ENCODE data around the gene DIO1. TPM values are rescaled to one million over a fixed set of nuclear protein-coding genes. Genes with fewer than 3 reads are reported as not detected.

Gene DIO1
- total RNA-seq (2013), result 0.04 TPM
- polyA plus RNA-seq (under 1 TPM in 2 of 3 donors, not detected in 1; 0.22 to 0.73 TPM), polyA minus RNA-seq (not detected in 2 replicates), total RNA-seq (0 to 1.2 (median 0.17) reads per million in 11 experiments)

DNA sequence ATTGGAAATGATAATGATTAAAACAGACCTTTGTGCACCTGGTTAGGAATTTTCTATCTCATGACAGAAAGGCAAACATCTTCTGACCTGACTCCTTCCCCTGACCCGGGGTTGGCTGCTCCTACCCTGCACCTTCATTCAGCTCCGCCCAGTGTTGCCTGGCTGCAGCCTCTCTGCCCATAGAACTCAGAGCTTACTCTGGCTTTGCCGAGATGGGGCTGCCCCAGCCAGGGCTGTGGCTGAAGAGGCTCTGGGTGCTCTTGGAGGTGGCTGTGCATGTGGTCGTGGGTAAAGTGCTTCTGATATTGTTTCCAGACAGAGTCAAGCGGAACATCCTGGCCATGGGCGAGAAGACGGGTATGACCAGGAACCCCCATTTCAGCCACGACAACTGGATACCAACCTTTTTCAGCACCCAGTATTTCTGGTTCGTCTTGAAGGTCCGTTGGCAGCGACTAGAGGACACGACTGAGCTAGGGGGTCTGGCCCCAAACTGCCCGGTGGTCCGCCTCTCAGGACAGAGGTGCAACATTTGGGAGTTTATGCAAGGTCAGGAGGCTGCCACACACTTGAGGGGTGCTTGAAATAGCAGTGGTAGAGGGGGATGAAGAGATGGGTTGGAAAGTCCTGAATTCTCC is at the start of gene DIO1:
Gene DIO1, plus strand, starts transcription at position 189 of the 638 bp plus-strand sequence. Its CDS starts 24 bp downstream, at position 213.
- H3K9ac ChIP-seq (ENCODE audit: insufficient read depth, low read length, poor library complexity, severe bottlenecking), result no peak within 1 kb of the TSS
- intact Hi-C loops (cut with micrococcal nuclease), result loop anchor here in 1 of 2 donors (5.0 to 10.0 kb wide), 2 partner anchors 57 to 161 kb away; partner anchors contain the start of genes NDC1, TCEANC2 and TMEM59
- Mint-ChIP-seq H3K4me3 (peak within 1 kb of the TSS; percentile 63 to 84), H3K27ac (peak within 1 kb of the TSS; percentile 80 to 95 (median 91)), H3K27me3 (ENCODE audit: low read depth in 3 of 3) (peaks cover 0 to 2% (median 2%) of the 10 kb centered on the region in 3 donors), H3K9me3 (no peaks in the 10 kb centered on the region), H3K36me3 (no peaks in the 10 kb centered on the region), H3K4me1 (peaks cover 38% of the 10 kb centered on the region)
- H2AFZ ChIP-seq (ENCODE audit: insufficient read depth, low read depth, low read length, poor library complexity, severe bottlenecking), result peak within 1 kb of the TSS; percentile 39
- H3K4me2 ChIP-seq (replicated peaks; ENCODE audit: extremely low read depth, low read length, poor library complexity, severe bottlenecking), result peak within 1 kb of the TSS; percentile 57
- H3K4me3 ChIP-seq (replicated peaks in 1 of 3; ENCODE audit: low read depth in 2 of 3, low read length in 3 of 3), result peak within 1 kb of the TSS in 1 of 3 experiments; percentile 18
- H3K36me3 ChIP-seq (replicated peaks in 1 of 2; ENCODE audit: control insufficient read depth in 1 of 2, insufficient read depth in 2 of 2, low read length in 2 of 2), result no peaks in the 10 kb centered on the region
- no peaks in the 10 kb centered on the region for H3K79me2 ChIP-seq (ENCODE audit: insufficient read depth, low read length)
- DNase-seq, result no peak
- H3K27me3 ChIP-seq (ENCODE audit: control insufficient read depth in 2 of 2, insufficient read depth in 2 of 2, low read length in 2 of 2), result no peaks in the 10 kb centered on the region
- peak within 1 kb of the TSS; percentile 80 to 81 for H3K27ac ChIP-seq (ENCODE audit: low read depth in 1 of 2, low read length in 2 of 2)
- 92% methylated on average over 5 of the region's 14 CpGs for WGBS (ENCODE audit: insufficient coverage)
- no peaks in the 10 kb centered on the region for H4K20me1 ChIP-seq (ENCODE audit: insufficient read depth, low read length)
- H3K9me3 ChIP-seq (replicated peaks in 1 of 2; ENCODE audit: control insufficient read depth in 1 of 2, insufficient read depth in 1 of 2, low read length in 2 of 2), result no peaks in the 10 kb centered on the region
- peaks cover 27 to 32% of the 10 kb centered on the region in 2 donors for H3K4me1 ChIP-seq (ENCODE audit: control insufficient read depth in 1 of 2, insufficient read depth in 2 of 2, low read length in 2 of 2)
- TF ChIP-seq, protein P1, sequence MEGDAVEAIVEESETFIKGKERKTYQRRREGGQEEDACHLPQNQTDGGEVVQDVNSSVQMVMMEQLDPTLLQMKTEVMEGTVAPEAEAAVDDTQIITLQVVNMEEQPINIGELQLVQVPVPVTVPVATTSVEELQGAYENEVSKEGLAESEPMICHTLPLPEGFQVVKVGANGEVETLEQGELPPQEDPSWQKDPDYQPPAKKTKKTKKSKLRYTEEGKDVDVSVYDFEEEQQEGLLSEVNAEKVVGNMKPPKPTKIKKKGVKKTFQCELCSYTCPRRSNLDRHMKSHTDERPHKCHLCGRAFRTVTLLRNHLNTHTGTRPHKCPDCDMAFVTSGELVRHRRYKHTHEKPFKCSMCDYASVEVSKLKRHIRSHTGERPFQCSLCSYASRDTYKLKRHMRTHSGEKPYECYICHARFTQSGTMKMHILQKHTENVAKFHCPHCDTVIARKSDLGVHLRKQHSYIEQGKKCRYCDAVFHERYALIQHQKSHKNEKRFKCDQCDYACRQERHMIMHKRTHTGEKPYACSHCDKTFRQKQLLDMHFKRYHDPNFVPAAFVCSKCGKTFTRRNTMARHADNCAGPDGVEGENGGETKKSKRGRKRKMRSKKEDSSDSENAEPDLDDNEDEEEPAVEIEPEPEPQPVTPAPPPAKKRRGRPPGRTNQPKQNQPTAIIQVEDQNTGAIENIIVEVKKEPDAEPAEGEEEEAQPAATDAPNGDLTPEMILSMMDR (IDR thresholded peaks at IDR 0.05), result no peak

DNA sequence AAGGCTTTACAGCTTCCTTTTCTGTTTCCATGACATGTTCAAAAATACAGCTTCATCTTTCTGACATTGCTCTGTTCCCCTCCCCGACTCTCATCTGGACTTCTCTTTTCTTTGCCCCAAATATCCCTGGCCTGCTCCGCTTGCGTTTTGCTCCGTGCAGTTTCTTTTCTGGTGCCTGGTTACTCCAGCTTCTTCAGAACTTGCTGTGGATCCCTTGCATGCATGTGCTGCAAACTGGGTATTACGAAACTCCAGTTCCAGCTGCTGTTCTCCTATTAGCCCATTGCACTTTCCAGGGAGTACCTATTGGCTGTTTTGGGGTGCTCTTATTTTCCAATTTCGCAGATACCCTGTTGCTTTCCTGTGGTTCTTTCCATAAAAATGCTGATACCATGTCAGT is 46.0 kb upstream of the DIO1 start:
- H3K79me2 ChIP-seq (ENCODE audit: insufficient read depth, low read length), result no peaks in the 10 kb centered on the region
- H3K4me1 ChIP-seq (ENCODE audit: control insufficient read depth in 1 of 2, insufficient read depth in 2 of 2, low read length in 2 of 2), result no peaks in the 10 kb centered on the region
- H3K27ac ChIP-seq (ENCODE audit: low read depth in 1 of 2, low read length in 2 of 2), result no peak overlapping the region
- no peak overlapping the region for H3K9ac ChIP-seq (ENCODE audit: insufficient read depth, low read length, poor library complexity, severe bottlenecking)
- no peak overlapping the region for H2AFZ ChIP-seq (ENCODE audit: insufficient read depth, low read depth, low read length, poor library complexity, severe bottlenecking)
- TF ChIP-seq, protein P1 (IDR thresholded peaks at IDR 0.05), result no peak
- Mint-ChIP-seq H3K9me3 (peaks cover 0 to 2% (median 0%) of the 10 kb centered on the region in 7 donors), H3K27me3 (ENCODE audit: low read depth in 3 of 3) (peaks cover 1 to 4% (median 3%) of the 10 kb centered on the region in 3 donors), H3K4me3 (no peak overlapping the region), H3K4me1 (no peaks in the 10 kb centered on the region), H3K36me3 (peaks cover 25 to 29% of the 10 kb centered on the region in 2 donors), H3K27ac (peak overlapping the region in 3 of 7 donors; percentile 0 to 51 (median 45))
- H3K4me2 ChIP-seq (replicated peaks; ENCODE audit: extremely low read depth, low read length, poor library complexity, severe bottlenecking), result no peak overlapping the region
- no peaks in the 10 kb centered on the region for H4K20me1 ChIP-seq (ENCODE audit: insufficient read depth, low read length)
- DNase-seq, result no peak
- intact Hi-C loops (cut with micrococcal nuclease), result no loop called here
- 46% methylated on average over 4 of the region's 6 CpGs for WGBS (ENCODE audit: insufficient coverage)
- no peak overlapping the region for H3K4me3 ChIP-seq (replicated peaks in 1 of 3; ENCODE audit: low read depth in 2 of 3, low read length in 3 of 3)
- H3K9me3 ChIP-seq (replicated peaks in 1 of 2; ENCODE audit: control insufficient read depth in 1 of 2, insufficient read depth in 1 of 2, low read length in 2 of 2), result peaks cover 0 to 2% of the 10 kb centered on the region in 2 donors
- peaks cover 14 to 29% of the 10 kb centered on the region in 2 donors for H3K36me3 ChIP-seq (replicated peaks in 1 of 2; ENCODE audit: control insufficient read depth in 1 of 2, insufficient read depth in 2 of 2, low read length in 2 of 2)
- no peaks in the 10 kb centered on the region for H3K27me3 ChIP-seq (ENCODE audit: control insufficient read depth in 2 of 2, insufficient read depth in 2 of 2, low read length in 2 of 2)

Data from CD14-positive monocyte (primary cell).